Stomach (tissue), 4 donors: ENCODE data around the gene PUS1.

Experiments used
- CTCF ChIP-seq, 7 experiments: fragments of 450-650 bp in 4 of 7; fragments of 200-600 bp in 3 of 7; sonication (generic) in 3 of 7; IDR thresholded peaks; one replicate each; pipeline ENCODE4 v1.5.1; 2016 to 2019; ENCODE audit warnings: antibody characterized with exemption in 7 of 7, control low read depth in 2 of 7, mild to moderate bottlenecking in 1 of 7
- POLR2A ChIP-seq, 4 donors: fragments of 450-650 bp; IDR thresholded peaks; one replicate each; pipeline ENCODE4 v1.6.1; 2016; ENCODE audit warnings: antibody characterized with exemption in 4 of 4, control low read depth in 2 of 4, mild to moderate bottlenecking in 1 of 4, moderate library complexity in 1 of 4

DNA sequence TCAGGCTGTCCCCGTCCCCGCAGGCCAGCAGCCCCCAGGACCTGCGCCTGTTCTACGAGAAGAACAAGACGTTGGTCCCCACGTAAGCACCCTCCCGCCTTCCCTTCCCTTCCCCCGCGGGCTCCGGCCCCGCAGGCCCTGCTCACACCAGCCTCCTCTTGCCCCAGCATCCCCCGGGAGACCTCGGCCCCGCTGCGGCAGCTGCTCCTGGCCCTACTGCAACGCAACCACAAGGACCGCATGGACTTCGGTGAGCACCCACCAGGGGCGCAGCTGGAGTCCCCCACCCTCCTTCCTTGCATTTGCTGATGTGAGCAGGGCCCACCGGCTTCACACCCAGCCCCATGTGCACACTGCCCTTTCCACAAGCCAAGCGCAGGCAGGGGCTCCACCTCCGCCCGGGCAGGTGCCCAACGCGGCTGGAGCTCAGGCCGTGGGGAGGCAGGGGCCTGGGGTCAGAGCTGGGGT lies 19.3 kb upstream of the PUS1 start:
- no peak for TF ChIP-seq CTCF (IDR thresholded peaks at IDR 0.05)
- no peak for TF ChIP-seq POLR2A (IDR thresholded peaks at IDR 0.05)
